ENCODE data around the gene CAPN12.

The CAPN12 gene

DNA sequence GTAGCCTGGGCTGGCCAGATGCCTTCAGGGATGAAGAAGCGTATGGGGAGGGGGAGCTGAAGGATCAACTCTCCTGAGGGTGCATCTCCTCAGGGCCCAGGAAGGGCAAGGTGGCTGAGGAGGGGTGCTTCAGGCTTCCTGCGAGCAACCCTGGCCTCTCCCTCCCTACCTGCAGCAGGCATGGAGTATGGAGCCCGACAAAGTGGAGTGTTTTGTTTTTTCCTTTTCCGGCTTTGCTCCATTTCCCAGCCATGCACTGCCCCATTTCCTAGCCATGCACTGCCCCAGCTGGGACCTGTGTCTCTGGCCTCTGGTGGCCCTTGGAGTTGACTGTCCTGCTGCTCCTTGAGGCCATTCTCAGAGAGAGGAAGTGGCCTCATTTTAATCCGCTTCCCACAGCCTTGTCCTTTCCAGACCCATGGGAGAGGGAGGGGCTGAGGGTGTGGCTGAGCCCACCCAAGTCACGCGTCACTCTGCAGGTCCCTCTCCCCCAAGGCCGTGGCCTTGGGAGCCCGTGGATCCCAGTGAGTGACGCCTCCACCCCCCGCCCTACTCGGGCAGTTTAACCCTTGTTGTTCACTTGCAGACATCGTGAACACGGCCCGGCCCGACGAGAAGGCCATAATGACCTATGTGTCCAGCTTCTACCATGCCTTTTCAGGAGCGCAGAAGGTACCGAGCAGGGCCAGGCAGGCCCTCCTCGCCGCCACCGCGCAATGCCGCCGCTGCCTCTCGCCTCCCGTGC, 34.4 kb downstream of the CAPN12 start:
- DNase-seq (ENCODE audit: low read depth) = no peak

DNA sequence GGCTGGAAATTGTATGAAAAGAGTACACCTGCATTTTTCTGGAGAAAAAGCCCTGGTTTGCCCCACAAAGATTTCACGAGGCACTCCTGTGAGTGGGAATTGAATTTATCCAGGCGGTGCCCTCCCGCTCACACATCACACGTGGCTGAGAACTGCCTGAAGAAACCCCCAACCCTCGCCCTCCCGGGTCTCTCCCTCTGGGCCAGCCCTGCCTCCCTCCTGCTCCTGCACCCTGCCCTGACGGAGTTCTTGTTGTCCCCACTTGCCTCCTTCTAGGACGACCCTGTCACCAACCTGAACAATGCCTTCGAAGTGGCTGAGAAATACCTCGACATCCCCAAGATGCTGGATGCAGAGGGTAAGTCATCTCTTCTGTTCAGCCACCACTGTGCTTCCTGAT, 35.2 kb downstream of the CAPN12 start:
- DNase-seq (ENCODE audit: low read depth) = no peak

DNA sequence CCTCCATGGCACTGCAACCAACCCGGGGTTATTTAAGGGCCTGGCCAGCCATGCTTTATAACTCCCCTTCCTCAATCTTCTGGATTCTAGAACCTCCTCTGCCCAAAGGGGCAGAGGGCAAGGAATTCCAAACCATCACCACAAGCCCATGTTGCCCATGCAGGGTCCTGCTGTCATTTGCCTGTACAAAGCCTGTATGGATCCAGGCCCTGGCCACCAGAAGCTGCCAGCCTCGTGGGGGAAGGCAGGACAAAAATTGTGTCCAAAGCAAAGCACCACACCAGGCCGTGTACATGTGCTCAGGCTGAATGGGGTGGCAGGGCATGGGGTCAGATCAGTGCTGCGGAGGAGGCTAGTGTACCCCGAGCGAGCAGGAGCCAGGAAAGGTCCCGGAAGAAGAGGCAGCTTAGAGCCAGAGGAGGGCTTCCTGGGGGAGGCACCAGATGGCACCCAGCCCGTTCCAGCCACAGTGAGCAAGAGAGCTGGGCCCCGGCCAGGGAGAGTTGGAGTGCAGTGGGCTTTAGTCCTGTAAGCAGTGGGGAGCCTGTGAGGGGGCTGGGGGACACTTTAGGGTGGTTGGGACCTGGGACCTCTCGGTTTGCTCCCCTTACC, 35.8 kb downstream of the CAPN12 start:
- no peak for DNase-seq (ENCODE audit: low read depth)

DNA sequence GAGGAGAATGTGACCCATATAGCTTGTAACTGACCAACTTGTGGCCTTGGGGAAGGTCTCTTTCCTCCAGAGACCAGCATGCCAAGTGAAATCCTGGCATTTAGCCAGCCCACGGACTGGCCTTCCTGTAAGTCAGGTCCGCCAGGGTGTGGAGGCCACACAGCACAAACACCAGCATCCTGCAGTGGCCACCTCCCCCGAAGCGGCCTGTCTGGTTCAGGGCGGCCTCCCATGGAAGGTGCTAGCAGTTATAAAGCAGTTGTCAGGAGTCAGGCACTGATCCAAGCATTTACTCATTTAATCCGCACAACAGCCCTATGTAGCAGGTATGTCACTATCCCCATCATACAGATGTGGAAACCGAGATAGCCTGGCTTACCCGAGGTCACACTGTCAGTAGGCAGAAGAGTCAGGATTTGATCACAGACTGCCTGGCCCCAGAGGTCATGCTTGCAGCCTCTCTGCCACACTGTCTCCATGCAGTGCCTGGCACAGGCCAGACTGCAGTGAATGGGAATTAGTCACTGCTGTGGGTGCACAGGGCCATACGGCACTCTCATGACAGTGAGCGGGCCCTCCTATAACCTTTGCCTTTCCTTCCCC, 36.7 kb downstream of the CAPN12 start:
- DNase-seq (ENCODE audit: low read depth) = peak; percentile 35

DNA sequence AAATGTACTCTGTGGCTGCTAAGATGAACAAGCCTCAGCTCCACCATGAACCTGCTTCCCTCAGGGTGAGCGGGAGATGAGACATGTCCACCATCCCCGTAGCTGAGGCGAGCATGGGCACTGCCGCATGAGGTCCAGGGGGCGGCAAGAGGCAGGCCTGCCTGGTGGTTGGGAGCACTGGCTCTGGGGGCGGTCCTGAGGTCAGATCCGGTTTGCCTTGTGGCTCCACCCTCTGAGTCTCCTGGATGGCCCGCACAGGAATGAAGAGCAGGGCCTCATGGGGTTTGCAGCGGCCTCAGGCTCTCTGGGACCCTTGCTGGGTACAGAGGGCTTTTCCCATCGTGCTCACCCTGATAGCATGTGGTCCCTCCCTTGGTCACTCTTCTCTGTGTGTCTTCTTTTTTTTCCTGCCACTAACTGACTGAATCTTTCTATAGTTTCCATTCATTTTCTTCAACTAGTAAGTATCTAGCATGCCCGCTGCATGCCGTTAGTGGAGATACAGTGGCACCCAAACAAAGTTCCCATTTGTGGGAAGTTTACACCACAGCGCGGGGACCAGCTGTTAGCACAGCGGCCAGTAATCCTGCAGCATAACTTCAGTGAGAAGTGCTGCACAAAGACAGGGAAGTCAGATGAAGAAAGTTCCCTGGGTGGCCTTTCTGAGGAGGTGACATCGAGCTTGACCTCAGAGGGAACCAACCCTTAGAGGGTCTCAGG, 37.3 kb downstream of the CAPN12 start:
- DNase-seq (ENCODE audit: low read depth) = no peak

DNA sequence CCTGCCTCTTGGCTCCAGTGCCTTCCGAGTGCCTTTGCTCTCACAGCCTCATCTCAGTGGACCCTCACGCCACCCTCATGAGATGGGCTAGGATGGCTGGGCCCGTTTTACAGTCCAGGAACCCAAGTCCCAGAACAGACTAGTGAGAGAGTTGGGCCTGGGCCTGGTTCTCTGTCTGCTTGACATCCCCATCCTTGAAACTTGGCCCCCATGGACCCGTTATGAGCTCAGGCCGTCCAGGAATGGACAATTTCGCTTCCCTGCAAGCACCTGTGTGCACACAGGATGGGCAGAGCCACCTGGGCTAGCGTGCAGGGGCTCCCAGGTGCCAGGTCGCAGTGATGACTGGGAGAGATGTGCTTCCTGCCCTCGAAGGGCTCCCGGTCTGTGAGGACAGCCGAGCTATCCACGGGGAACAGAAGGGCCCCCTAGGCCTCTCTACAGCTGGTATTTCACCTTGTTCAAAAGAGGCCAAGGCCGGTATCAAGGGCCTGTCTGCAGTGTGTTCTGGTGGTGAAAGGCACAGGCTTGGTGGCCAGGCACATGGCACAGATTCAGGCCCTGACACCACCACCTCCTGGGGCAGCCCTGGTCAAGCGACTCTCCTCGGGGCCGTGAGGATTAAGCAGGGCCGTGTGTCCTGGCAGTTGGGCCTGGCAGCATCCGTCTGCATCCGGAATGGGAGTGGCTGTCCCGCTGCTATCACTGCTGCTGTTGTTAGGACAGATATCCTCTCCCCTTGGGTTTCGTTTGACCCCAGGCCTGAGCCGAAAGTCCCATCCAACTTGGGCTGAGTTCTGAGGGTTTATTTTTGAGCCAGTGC, 38.9 kb downstream of the CAPN12 start:
- no peak for DNase-seq (ENCODE audit: low read depth)

DNA sequence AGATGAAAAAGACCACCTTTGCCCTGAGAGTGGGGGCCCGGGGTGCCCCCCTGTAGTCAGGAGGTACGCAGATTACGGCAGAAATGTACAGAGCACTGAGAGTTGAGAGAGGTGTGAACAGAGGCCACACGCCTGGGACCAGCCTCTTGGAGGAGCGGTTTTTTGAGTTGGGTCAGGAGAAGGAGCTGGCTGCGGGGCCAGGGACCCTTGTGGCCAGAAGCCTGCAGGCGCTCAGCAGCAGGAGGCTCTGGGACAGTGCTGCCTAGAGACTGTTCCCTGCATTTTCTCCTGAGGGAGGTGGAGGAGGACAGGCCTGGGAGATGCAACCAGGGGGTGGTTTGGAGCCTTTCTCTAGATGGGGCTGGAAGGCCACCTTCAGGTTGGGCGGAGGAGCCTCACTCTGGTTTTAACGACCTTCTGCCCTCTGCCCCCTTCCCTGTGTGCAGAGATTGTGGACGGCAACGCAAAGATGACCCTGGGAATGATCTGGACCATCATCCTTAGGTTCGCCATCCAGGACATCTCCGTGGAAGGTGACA, 39.7 kb downstream of the CAPN12 start:
- DNase-seq (ENCODE audit: low read depth) = no peak

DNA sequence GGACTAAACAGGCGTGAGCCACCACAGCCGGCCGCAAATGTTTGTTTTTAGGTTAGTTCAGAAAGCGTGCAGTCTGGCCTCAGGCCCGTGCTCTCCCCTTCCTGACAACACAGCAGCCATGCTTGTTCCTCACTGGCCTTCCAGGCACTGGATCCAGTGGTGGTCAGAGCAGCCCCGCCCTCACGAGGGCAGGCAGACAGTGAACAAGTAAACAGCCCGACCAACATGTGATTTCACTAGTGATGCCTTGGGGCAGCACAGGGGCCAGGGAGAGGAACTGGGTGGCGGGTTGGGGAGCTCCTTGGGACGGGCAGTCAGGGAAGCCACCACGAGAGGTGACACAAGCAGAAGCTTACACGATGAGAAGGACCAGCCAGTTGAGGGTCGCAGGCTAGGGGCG, 40.8 kb downstream of the CAPN12 start:
- DNase-seq (ENCODE audit: low read depth) = no peak

DNA sequence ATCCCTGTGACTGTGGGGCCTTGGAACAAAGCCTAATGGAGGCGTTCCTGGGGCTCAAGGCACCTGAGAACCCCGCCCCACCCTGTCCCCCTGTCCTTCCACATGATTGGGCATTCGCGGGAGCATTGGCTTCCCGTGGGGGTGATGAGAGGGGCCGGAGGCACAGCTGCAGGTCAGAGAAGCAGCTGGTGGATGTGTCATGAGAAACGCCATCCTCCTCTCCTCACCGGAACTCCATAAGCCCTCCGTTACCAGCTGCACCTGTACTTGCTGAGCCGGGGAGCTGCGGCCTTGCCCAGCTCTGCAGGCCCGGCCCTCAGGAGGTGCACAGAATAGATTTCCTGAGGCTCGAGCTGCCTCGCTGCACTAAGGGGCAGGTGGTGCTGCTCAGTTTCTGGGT, 42.0 kb downstream of the CAPN12 start:
- peak; percentile 28 for DNase-seq (ENCODE audit: low read depth)

DNA sequence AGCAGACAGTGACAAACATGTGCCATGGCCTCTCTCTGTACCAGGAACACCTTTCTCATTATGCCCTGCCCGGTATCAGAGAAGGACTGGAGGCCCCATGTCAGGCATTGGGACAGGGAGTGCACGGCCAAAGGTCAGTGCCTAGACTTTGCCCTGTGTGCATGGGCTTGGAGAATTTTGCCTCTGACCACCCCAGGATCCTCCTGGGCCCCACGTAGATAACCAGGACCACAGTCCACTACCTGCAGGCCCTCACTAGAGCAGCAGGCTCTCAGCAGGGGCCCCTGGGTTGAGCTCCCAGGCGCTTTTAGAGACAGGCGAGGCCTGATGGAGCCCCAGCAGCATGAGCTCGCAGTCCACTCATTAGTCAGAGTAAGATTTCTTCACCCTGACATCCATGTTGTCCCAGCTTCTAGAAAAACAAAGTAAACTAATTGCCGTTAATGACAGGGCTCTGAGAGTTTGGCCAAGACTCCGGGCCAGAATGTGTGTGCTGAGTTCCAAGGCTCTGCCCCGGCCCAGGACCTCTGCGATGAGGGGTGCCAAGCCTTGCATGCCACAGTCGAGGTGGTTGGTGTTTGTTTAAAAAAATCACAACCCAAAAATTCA, 42.7 kb downstream of the CAPN12 start:
- DNase-seq (ENCODE audit: low read depth) = peak; percentile 36

DNA sequence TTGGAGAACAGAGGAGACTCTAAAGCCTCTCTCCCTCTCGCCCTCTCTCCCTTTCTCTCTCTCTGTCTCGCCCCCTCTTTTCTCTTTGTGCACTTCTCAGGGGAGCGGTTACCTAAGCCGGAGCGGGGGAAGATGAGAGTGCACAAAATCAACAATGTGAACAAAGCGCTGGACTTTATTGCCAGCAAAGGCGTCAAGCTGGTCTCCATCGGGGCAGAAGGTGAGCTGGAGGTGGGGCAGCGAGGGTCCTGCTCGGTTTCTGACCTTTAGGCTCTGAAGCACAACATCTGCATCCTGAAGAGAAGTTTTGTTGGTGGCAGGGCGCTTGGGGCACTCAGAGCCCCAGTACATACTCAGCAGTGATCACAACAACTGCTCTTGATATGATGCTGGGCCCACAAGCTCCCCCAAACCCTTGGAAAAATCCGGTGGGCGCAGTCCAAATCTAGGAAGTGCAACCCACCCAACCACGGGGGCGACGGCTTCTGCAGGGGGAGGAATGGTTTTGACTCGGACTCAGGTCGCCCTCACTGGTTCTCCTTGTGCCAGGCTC, 43.3 kb downstream of the CAPN12 start:
- DNase-seq (ENCODE audit: low read depth) = no peak

DNA sequence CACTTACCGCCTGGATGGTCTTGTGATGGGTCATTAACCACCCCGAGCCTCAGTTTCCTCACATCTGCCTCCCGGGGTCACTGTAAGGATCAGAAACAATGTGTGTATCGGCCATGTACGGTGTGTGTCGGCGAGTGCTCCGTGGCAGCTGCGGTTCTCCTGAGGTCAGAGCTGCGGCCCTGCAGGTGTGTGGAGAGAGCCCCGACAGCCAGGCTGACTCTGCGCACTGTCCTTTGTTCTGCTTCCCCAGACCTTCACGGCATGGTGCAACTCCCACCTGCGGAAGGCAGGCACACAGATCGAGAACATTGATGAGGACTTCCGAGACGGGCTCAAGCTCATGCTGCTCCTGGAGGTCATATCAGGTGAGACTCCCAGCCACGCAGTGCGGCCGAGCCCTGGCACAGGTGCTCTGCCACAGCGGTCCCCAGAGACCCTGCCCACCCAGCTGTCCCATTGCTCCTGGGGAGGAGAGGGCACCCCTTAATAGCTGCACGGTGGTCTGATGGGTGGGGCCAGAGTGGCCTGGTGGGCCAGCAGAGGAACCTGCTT, 43.8 kb downstream of the CAPN12 start:
- no peak for DNase-seq (ENCODE audit: low read depth)

DNA sequence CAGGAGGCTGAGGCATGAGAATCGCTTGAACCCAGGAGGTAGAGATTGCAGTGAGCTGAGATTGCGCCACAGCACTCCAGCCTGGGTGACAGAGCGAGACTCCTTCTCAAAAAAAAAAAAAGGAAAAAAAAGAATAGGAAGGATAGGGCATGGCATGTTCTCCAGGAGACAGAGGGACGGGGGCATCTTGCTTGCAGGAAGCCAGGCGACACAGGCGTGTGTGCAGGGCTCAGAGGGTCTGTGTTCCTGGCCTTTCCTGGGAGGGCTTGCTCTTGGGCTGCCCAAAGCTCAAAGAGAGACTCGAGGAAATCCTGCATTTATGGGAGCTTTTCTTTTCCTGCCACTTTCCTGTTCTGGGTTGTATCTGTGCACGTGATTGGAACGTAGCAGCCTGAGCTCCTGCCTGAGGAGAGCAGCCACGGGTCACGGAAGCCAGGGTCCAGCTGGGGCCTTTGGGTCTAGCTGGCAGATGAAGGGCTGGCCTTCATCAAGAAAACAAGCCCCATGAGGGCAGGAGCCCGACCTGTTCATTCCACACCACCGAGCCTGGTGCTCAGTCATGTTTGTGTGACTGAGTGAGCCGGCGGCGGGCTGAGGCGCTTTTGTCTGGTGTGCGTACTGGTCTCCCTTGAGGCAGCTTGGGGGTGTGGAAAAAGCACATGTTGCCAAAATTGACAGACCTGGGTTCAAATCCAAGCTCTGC, 44.5 kb downstream of the CAPN12 start:
- no peak for DNase-seq (ENCODE audit: low read depth)

DNA sequence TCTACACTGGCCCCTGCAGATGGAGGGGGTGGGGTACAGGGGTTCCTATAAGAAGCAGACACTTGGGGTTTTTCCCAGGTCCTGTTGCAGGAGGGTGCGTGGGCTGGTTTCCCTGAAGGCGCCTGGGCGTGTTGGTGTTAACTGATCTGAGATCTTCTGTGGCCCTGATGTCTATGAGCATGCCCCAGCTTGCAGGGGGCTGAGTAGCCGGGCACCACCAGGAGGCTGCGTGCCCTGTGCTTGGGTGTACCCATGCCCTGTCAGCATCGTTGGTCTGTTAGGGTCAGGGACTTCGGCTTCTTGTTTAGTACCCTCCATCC, 45.3 kb downstream of the CAPN12 start:
- peak; percentile 37 for DNase-seq (ENCODE audit: low read depth)

DNA sequence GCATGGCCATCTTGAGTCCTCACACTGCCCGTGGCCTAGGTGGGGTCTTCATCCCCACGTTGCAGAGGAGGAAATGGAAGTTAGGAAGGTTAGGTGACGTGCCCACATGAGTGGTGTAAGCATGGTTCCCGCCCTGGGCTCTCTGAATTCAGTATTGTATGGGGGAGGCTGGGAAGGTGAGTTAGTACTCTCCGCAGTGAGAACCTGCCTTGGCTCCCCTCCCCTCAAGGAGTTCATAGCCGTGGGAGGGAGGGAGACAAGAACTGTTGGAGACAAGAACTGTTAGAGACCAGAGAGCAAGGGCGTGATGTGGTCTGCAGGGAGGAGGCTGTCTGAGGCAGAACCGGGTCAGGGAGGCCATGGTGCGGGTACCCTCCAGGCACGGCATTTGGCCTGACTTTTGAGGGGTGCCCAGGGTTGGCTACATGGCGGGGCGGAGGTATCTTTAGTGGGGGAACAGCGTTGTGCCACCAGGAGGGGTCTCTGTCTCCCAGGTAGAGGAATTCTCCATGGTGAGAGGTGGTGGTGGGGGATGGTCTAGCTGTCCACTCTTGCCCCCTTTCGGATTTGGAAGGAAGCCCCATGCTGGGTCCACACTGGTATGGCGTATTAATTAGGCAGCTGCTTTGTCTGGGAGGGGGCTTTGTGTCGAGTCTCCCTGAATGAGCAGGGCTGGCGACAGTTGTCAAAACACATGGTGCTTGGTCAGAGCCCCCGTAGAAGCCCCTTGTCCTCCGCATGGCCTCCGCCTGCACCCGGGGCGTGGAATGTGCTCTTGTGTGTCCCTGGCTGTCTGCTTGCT, 45.8 kb downstream of the CAPN12 start:
- no peak for DNase-seq (ENCODE audit: low read depth)

DNA sequence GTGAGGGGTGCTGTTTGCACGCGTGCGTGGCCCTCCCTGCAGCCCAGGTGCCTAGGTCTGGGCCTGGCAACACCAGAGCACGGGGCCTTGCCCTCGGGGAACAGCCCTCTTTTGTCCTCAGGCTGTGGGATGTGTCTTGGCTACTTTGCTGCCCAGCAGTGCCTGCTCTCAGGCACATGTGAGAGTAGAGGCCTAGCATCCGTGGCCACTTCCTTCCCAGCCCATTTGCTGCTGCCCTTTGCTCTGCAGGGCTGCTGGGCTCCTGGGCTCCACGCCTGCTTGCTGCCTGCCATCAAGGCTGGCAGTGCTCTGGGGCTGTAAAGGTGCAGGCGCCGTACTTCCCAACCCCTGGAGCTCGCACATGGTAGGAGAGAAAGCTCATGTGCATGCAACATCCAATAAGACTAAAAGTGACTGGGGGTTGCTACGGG, 46.6 kb downstream of the CAPN12 start:
- DNase-seq (ENCODE audit: low read depth) = no peak

DNA sequence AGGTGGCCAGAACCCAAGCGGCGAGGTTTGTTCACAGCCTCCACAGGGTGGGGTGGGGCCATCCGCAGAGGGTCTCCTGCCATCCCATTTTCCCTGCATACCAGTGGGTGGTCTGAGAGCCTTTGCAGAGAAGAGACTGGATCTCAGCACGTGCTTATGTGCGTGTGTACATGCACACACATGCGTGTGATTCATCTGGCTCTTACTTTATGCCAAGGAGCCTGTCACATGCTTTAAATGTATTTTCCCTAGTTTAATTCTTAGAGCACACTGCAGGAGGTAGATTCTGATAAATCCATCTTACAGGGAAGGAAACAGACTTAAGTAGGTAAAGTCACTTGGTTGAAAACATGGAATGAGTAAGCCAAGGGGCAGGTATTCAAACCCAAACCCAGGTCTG, 47.1 kb downstream of the CAPN12 start:
- no peak for DNase-seq (ENCODE audit: low read depth)

DNA sequence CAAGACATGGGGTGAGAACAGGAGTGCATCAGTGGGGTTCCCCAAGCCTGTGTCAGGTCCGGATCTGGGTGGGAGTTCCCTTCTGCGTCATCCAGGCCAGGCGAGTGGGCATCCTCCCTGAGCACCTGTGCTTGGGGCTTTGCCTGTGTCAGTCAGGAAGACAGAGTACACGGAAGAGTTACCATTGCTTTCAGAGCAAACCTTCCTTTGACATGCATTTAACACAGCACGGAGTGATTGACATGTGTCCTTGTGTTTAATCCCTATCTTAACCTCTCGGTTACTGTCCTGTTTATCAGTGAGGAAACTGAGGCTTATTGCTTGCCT, 47.6 kb downstream of the CAPN12 start:
- no peak for DNase-seq (ENCODE audit: low read depth)

All from iris pigment epithelial cell (primary cell).